ENCODE measurements around the gene MCTP1. TPM values are rescaled to one million over a fixed set of nuclear protein-coding genes. Genes with fewer than 3 reads are reported as not detected.

Gene MCTP1
- total RNA-seq, 1 donor from 2014 or later: 7.8 TPM

DNA sequence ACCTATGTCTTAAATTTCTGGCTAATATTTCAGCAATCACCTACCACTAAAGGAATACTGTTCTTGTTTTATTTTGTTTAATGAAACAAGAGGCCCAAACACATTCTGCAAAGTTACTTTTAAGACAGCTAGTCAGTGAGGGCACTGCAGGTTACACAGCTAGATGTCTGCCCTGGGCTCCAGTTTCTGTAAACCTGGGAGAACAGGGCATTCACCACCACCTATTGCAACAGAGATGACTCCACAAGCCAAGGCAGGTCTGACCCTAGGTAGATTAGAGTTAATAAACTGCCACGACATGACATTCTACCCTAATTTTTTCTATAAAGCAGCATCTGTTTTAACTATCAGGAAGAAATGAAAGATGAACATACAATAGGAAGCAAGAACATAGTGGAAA lies 575.6 kb downstream of the MCTP1 start:
- H3K36me3 ChIP-seq: peaks cover 25% of the 10 kb centered on the region
- H3K4me1 ChIP-seq: no peaks in the 10 kb centered on the region
- TF ChIP-seq, protein P1, sequence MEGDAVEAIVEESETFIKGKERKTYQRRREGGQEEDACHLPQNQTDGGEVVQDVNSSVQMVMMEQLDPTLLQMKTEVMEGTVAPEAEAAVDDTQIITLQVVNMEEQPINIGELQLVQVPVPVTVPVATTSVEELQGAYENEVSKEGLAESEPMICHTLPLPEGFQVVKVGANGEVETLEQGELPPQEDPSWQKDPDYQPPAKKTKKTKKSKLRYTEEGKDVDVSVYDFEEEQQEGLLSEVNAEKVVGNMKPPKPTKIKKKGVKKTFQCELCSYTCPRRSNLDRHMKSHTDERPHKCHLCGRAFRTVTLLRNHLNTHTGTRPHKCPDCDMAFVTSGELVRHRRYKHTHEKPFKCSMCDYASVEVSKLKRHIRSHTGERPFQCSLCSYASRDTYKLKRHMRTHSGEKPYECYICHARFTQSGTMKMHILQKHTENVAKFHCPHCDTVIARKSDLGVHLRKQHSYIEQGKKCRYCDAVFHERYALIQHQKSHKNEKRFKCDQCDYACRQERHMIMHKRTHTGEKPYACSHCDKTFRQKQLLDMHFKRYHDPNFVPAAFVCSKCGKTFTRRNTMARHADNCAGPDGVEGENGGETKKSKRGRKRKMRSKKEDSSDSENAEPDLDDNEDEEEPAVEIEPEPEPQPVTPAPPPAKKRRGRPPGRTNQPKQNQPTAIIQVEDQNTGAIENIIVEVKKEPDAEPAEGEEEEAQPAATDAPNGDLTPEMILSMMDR (IDR thresholded peaks at IDR 0.05; ENCODE audit: borderline replicate concordance): no peak
- no peak for DNase-seq
- H3K27ac ChIP-seq (replicated peaks): no peak overlapping the region
- H3K27me3 ChIP-seq (ENCODE audit: low read depth): no peaks in the 10 kb centered on the region
- intact Hi-C loops (cut with micrococcal nuclease): no loop called here
- no peak overlapping the region for H3K4me3 ChIP-seq
- no peaks in the 10 kb centered on the region for H3K9me3 ChIP-seq (replicated peaks)

DNA sequence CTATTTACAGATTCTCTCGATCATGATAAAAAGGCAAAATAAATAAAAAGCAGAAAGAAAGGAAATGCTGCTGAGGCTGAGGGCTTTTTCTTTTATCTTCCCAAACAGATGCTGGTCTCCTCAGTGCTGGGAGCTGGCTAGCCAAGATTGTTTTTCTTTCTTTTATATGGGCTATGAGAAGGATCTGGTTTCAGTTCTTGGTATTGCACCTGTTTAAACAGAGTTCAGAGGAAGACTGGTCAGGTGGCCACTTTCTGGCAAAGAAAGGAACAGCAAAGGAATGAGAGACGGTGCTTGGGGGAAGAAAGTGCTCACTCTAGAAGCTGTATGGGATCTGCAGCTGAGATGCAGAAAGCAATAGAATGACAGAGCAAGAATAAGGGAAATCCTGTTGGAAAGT lies 577.5 kb downstream of the MCTP1 start:
- intact Hi-C loops (cut with micrococcal nuclease): no loop called here
- Histone ChIP-seq H3K4me3 (no peak overlapping the region), H3K4me1 (no peaks in the 10 kb centered on the region), H3K27me3 (ENCODE audit: low read depth) (no peaks in the 10 kb centered on the region), H3K27ac (replicated peaks) (no peak overlapping the region), H3K9me3 (replicated peaks) (no peaks in the 10 kb centered on the region), H3K36me3 (peaks cover 18% of the 10 kb centered on the region)
- no peak for DNase-seq
- TF ChIP-seq, protein P1 (IDR thresholded peaks at IDR 0.05; ENCODE audit: borderline replicate concordance): no peak

DNA sequence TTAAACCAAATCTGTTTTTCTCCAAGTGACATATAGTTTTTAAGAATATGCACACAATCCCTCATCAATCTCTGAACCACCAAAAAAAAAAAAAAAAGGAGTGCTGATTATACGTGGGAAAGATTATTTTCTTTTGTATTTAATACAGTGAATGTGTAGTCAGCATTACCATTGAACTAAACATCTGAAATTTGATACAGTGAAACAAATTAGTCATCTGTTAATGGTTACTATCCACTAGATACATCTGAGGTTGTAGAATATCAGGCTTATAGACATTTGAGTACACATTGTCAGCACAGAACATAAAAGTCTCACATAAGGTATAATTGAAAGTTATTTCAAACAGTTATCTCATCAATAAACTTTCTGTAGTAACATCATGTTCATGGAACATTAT lies 579.5 kb downstream of the MCTP1 start:
- no peaks in the 10 kb centered on the region for H3K4me1 ChIP-seq
- no peaks in the 10 kb centered on the region for H3K9me3 ChIP-seq (replicated peaks)
- no peak overlapping the region for H3K27ac ChIP-seq (replicated peaks)
- intact Hi-C loops (cut with micrococcal nuclease): no loop called here
- DNase-seq: no peak
- H3K4me3 ChIP-seq: no peak overlapping the region
- H3K27me3 ChIP-seq (ENCODE audit: low read depth): no peaks in the 10 kb centered on the region
- TF ChIP-seq, protein P1 (IDR thresholded peaks at IDR 0.05; ENCODE audit: borderline replicate concordance): no peak
- H3K36me3 ChIP-seq: peaks cover 20% of the 10 kb centered on the region

- TF ChIP-seq, protein P1 (IDR thresholded peaks at IDR 0.05; ENCODE audit: borderline replicate concordance): no peak
- no peak for DNase-seq
- H3K4me3 ChIP-seq: no peak overlapping the region
- peaks cover 6% of the 10 kb centered on the region for H3K36me3 ChIP-seq
- intact Hi-C loops (cut with micrococcal nuclease): no loop called here
- no peaks in the 10 kb centered on the region for H3K4me1 ChIP-seq
- H3K27me3 ChIP-seq (ENCODE audit: low read depth): no peaks in the 10 kb centered on the region
- no peaks in the 10 kb centered on the region for H3K9me3 ChIP-seq (replicated peaks)
- no peak overlapping the region for H3K27ac ChIP-seq (replicated peaks)
These were observed 582.2 kb downstream of the MCTP1 start for GRCh38 chr5:94702729-94703128.

DNA sequence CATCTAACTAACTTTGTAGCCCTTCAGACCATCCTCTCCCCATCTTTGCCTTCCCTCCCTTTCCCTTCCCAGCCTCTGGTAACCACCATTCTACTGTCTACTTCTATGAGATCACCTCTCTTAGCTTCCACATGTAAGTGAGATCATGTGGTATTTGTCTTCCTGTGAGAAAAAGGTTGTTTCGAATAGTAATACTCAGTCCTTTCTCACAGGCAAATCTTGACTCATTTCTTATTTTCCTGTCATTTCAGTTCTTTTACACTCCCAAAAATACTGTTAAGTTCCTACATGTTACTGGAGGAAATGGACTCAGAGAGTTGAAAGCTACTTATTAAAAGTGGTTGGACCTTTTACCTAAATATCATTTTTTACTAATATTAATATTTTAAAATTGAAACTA lies 584.3 kb downstream of the MCTP1 start:
- no peaks in the 10 kb centered on the region for H3K4me1 ChIP-seq
- TF ChIP-seq, protein P1 (IDR thresholded peaks at IDR 0.05; ENCODE audit: borderline replicate concordance): no peak
- no peaks in the 10 kb centered on the region for H3K9me3 ChIP-seq (replicated peaks)
- H3K4me3 ChIP-seq: no peak overlapping the region
- intact Hi-C loops (cut with micrococcal nuclease): no loop called here
- no peak for DNase-seq
- H3K27me3 ChIP-seq (ENCODE audit: low read depth): no peaks in the 10 kb centered on the region
- peaks cover 6% of the 10 kb centered on the region for H3K36me3 ChIP-seq
- no peak overlapping the region for H3K27ac ChIP-seq (replicated peaks)

DNA sequence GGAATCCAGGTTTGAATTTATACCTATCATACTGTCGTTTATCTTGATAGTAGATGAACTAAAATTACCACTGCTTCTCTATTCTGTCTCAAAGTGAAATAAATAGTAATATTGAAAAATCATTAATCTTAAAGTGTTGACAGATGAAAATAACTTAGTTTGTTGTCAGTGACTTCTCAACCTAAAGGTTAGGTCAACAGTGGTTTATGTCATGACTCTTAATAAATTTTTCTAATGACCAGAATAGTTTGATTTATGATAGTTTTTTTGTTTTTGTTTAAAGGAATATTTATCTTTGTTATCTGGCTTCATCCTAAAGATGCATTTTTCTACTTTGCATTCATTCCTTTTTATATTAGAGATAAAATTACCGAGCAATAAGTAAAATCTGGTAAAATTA lies 585.3 kb downstream of the MCTP1 start:
- Histone ChIP-seq H3K27me3 (ENCODE audit: low read depth) (no peaks in the 10 kb centered on the region), H3K4me3 (no peak overlapping the region), H3K27ac (replicated peaks) (no peak overlapping the region), H3K9me3 (replicated peaks) (no peaks in the 10 kb centered on the region), H3K4me1 (no peaks in the 10 kb centered on the region), H3K36me3 (peaks cover 15% of the 10 kb centered on the region)
- TF ChIP-seq, protein P1 (IDR thresholded peaks at IDR 0.05; ENCODE audit: borderline replicate concordance): no peak
- no peak for DNase-seq
- intact Hi-C loops (cut with micrococcal nuclease): no loop called here

All from left ventricle myocardium inferior (tissue), 1 donor.